ENCODE results near the gene B3GAT1.

DNA sequence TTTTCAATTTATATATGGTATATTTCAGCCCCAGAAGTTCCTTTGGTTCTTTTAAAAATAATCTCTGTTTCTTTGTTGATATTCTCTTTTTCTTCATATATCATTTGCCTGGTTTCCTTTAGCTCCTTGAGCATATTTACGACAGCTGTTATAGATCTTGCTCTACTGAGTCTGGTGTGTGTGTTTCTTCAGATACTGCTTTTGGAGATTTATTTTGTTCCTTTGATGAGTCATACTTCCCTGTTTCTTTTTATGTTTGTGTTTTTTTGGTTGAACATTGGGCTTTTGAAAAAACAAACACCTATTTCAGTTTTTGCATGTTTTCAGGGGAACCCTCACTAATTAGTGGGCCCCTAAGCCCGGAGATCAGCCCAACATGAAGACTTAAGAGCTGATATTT lies 56.9 kb downstream of the B3GAT1 start:
- TF ChIP-seq, protein P1, sequence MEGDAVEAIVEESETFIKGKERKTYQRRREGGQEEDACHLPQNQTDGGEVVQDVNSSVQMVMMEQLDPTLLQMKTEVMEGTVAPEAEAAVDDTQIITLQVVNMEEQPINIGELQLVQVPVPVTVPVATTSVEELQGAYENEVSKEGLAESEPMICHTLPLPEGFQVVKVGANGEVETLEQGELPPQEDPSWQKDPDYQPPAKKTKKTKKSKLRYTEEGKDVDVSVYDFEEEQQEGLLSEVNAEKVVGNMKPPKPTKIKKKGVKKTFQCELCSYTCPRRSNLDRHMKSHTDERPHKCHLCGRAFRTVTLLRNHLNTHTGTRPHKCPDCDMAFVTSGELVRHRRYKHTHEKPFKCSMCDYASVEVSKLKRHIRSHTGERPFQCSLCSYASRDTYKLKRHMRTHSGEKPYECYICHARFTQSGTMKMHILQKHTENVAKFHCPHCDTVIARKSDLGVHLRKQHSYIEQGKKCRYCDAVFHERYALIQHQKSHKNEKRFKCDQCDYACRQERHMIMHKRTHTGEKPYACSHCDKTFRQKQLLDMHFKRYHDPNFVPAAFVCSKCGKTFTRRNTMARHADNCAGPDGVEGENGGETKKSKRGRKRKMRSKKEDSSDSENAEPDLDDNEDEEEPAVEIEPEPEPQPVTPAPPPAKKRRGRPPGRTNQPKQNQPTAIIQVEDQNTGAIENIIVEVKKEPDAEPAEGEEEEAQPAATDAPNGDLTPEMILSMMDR (conservative IDR thresholded peaks at IDR 0.05 in 1 of 2, IDR thresholded peaks at IDR 0.05 in 1 of 2; ENCODE audit: low read depth in 1 of 2, low read length in 2 of 2), result no peak
- no peak for TF ChIP-seq EZH2 (IDR thresholded peaks at IDR 0.05; ENCODE audit: low read length, missing control alignments)

Data from fibroblast of lung (primary cell).